ENCODE measurements around the gene USP9Y.

DNA sequence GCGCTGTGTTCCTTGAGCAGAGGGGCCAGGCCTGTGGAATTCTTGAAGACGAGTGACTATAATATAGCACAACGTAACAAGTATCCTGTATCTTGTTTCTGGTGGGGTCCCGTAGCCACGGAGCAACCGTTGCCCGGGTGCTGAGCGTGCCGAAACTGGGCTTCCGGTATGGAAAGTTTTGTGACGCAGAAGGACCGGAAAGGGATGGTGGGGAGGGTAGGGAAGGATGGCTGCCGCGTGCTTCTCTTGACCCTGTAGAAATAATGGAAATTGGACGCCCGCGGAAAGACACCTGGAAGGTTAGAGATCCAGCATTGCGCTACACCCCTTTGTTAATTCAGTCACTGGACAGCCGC lies 204.5 kb downstream of the USP9Y start:
- TF ChIP-seq CTCF (IDR thresholded peaks at IDR 0.05) (no peak), EZH2phosphoT487 (IDR thresholded peaks at IDR 0.05) (no peak), EZH2 (IDR thresholded peaks at IDR 0.05) (no peak)
